Loucy (cell line): ENCODE measurements around the gene ACAA1.

Source experiments
- EZH2phosphoT487 ChIP-seq: fragments of 200-600 bp; IDR thresholded peaks from 2 replicates; pipeline ENCODE4 v1.6.1; 2018; ENCODE audit warnings: antibody characterized with exemption, mild to moderate bottlenecking, moderate library complexity, borderline replicate concordance
- TF ChIP-seq, protein P1 (sequence below): fragments of 200-600 bp; sonication (generic); conservative IDR thresholded peaks from 2 replicates; pipeline ENCODE4 v1.5.1; 2014; ENCODE audit warnings: mild to moderate bottlenecking, antibody characterized with exemption, low read length

DNA sequence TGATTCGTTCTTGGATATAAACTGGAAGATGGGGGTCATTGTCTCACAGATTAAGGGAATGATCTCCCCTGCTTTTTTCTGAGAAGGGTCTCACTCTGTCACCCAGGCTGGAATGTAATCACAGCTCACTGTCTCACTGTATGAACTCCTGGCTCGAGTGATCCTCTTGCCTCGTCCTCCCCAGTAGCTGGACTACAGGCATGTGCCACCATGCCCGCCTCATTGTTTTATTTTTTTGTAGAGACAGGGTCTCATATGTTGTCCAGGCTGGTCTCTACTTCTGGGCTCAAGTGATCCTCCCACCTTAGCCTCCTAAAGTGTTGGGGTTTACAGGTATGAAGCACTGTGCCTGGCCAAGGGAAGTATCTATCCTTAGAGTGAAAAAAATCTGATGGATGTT is 33.8 kb upstream of the ACAA1 start:
- TF ChIP-seq, protein P1, sequence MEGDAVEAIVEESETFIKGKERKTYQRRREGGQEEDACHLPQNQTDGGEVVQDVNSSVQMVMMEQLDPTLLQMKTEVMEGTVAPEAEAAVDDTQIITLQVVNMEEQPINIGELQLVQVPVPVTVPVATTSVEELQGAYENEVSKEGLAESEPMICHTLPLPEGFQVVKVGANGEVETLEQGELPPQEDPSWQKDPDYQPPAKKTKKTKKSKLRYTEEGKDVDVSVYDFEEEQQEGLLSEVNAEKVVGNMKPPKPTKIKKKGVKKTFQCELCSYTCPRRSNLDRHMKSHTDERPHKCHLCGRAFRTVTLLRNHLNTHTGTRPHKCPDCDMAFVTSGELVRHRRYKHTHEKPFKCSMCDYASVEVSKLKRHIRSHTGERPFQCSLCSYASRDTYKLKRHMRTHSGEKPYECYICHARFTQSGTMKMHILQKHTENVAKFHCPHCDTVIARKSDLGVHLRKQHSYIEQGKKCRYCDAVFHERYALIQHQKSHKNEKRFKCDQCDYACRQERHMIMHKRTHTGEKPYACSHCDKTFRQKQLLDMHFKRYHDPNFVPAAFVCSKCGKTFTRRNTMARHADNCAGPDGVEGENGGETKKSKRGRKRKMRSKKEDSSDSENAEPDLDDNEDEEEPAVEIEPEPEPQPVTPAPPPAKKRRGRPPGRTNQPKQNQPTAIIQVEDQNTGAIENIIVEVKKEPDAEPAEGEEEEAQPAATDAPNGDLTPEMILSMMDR: no peak
- no peak for TF ChIP-seq EZH2phosphoT487
